ENCODE data around the gene SPRR4.

Gene SPRR4

GRCh38 chr1:152982076-152982475, 11.6 kb downstream of the SPRR4 start:
- no peak for DNase-seq (ENCODE audit: low read depth in 1 of 2, low spot score in 1 of 2)
- no peak overlapping the region for H3K27ac ChIP-seq (replicated peaks)
- H3K27me3 ChIP-seq (ENCODE audit: insufficient read depth, poor library complexity, severe bottlenecking): no peaks in the 10 kb centered on the region
- H3K4me3 ChIP-seq (replicated peaks; ENCODE audit: insufficient read depth, low read length): no peak overlapping the region
- TF ChIP-seq REST (IDR thresholded peaks at IDR 0.05; ENCODE audit: insufficient replicate concordance, low read depth) (no peak), GABPA (IDR thresholded peaks at IDR 0.05; ENCODE audit: low read depth) (no peak), SPI1 (IDR thresholded peaks at IDR 0.05; ENCODE audit: borderline replicate concordance, low read depth) (no peak), CTCF (IDR thresholded peaks at IDR 0.05; ENCODE audit: insufficient read depth, low read length) (no peak), POLR2AphosphoS5 (IDR thresholded peaks at IDR 0.05; ENCODE audit: low read depth) (no peak)

GRCh38 chr1:152983234-152983633, 12.8 kb downstream of the SPRR4 start:
- H3K27me3 ChIP-seq (ENCODE audit: insufficient read depth, poor library complexity, severe bottlenecking): no peaks in the 10 kb centered on the region
- no peak for DNase-seq (ENCODE audit: low read depth in 1 of 2, low spot score in 1 of 2)
- H3K4me3 ChIP-seq (replicated peaks; ENCODE audit: insufficient read depth, low read length): no peak overlapping the region
- TF ChIP-seq POLR2AphosphoS5 (IDR thresholded peaks at IDR 0.05; ENCODE audit: low read depth) (no peak), GABPA (IDR thresholded peaks at IDR 0.05; ENCODE audit: low read depth) (no peak), CTCF (IDR thresholded peaks at IDR 0.05; ENCODE audit: insufficient read depth, low read length) (no peak), REST (IDR thresholded peaks at IDR 0.05; ENCODE audit: insufficient replicate concordance, low read depth) (no peak), SPI1 (IDR thresholded peaks at IDR 0.05; ENCODE audit: borderline replicate concordance, low read depth) (no peak)
- H3K27ac ChIP-seq (replicated peaks): no peak overlapping the region

- peaks cover 2% of the 10 kb centered on the region for H3K27me3 ChIP-seq (ENCODE audit: insufficient read depth, poor library complexity, severe bottlenecking)
- DNase-seq (ENCODE audit: low read depth in 1 of 2, low spot score in 1 of 2): no peak
- H3K27ac ChIP-seq (replicated peaks): no peak within 1 kb of the TSS
- no peak for TF ChIP-seq GABPA (IDR thresholded peaks at IDR 0.05; ENCODE audit: low read depth)
- no peak for TF ChIP-seq REST (IDR thresholded peaks at IDR 0.05; ENCODE audit: insufficient replicate concordance, low read depth)
- TF ChIP-seq SPI1 (IDR thresholded peaks at IDR 0.05; ENCODE audit: borderline replicate concordance, low read depth): no peak
- TF ChIP-seq CTCF (IDR thresholded peaks at IDR 0.05; ENCODE audit: insufficient read depth, low read length): no peak
- TF ChIP-seq POLR2AphosphoS5 (IDR thresholded peaks at IDR 0.05; ENCODE audit: low read depth): no peak
- H3K4me3 ChIP-seq (replicated peaks; ENCODE audit: insufficient read depth, low read length): no peak within 1 kb of the TSS
These were observed 13.3 kb downstream of the SPRR4 start, which contains the start of gene SPRR1A for GRCh38 chr1:152983743-152984142. Gene SPRR1A (plus strand): TSS chr1:152984081. CDS start chr1:152985231, 1,150 bp downstream.

All from HL-60 (cell line).